Endothelial cell (in vitro differentiated cells): ENCODE data around the gene PLCG2. TPM values are rescaled to one million over a fixed set of nuclear protein-coding genes. Genes with fewer than 3 reads are reported as not detected.

Experiments
- DNase-seq: peaks from one replicate; pipeline ENCODE4 v3.0.0; 2021; ENCODE audit warnings: low spot score
- H3K27ac Mint-ChIP-seq: one replicate; pipeline ENCODE4 v1.8.0; 2021; ENCODE audit warnings: mixed read lengths, inconsistent platforms; ENCODE audit not compliant: unreplicated experiment
- H3K27me3 Mint-ChIP-seq: one replicate; pipeline ENCODE4 v1.8.0; 2021; ENCODE audit warnings: mild to moderate bottlenecking, moderate library complexity, mixed read lengths, inconsistent platforms; ENCODE audit not compliant: unreplicated experiment
- H3K36me3 Mint-ChIP-seq: one replicate; pipeline ENCODE4 v1.8.0; 2021; ENCODE audit warnings: mild to moderate bottlenecking, low read depth, mixed read lengths, inconsistent platforms; ENCODE audit not compliant: unreplicated experiment
- H3K4me1 Mint-ChIP-seq: one replicate; pipeline ENCODE4 v1.8.0; 2021; ENCODE audit warnings: mild to moderate bottlenecking, mixed read lengths, inconsistent platforms; ENCODE audit not compliant: unreplicated experiment
- H3K4me3 Mint-ChIP-seq: one replicate; pipeline ENCODE4 v1.8.0; 2021; ENCODE audit warnings: mild to moderate bottlenecking, mixed read lengths, inconsistent platforms; ENCODE audit not compliant: unreplicated experiment
- H3K9me3 Mint-ChIP-seq: one replicate; pipeline ENCODE4 v1.8.0; 2021; ENCODE audit warnings: mixed read lengths, inconsistent platforms; ENCODE audit not compliant: unreplicated experiment
- CTCF ChIP-seq: fragments of 200-600 bp; sonication (generic); IDR thresholded peaks from one replicate; pipeline ENCODE4 v1.5.0; 2021; ENCODE audit warnings: antibody characterized with exemption; ENCODE audit not compliant: unreplicated experiment
- total RNA-seq: library from RNA; stranded (reverse); fragmentation: NEBNext Ultra II Directional; extraction: Animal tissue kit (Norgen Biotek cat#: 25700); gene quantifications from one replicate; pipeline ENCODE4 v1.2.1, GENCODE V29; 2021; ENCODE audit not compliant: unreplicated experiment

Gene PLCG2
- total RNA-seq, 1 donor from 2014 or later: 103 TPM

GRCh38 chr16:81996664-81997509 lies 217.8 kb downstream of the PLCG2 start:
- Mint-ChIP-seq H3K27ac (no peak overlapping the region), H3K4me3 (no peak overlapping the region), H3K9me3 (no peaks in the 10 kb centered on the region), H3K27me3 (peaks cover 3% of the 10 kb centered on the region), H3K4me1 (no peaks in the 10 kb centered on the region), H3K36me3 (no peaks in the 10 kb centered on the region)
- TF ChIP-seq CTCF: peak; percentile 37
- DNase-seq: no peak

- no peaks in the 10 kb centered on the region for H3K4me1 Mint-ChIP-seq
- H3K27me3 Mint-ChIP-seq: peaks cover 3% of the 10 kb centered on the region
- H3K9me3 Mint-ChIP-seq: no peaks in the 10 kb centered on the region
- no peak for DNase-seq
- no peak for TF ChIP-seq CTCF
- H3K36me3 Mint-ChIP-seq: no peaks in the 10 kb centered on the region
- H3K27ac Mint-ChIP-seq: no peak overlapping the region
- no peak overlapping the region for H3K4me3 Mint-ChIP-seq
Observed at GRCh38 chr16:81997738-81998137, 218.6 kb downstream of the PLCG2 start.

DNA sequence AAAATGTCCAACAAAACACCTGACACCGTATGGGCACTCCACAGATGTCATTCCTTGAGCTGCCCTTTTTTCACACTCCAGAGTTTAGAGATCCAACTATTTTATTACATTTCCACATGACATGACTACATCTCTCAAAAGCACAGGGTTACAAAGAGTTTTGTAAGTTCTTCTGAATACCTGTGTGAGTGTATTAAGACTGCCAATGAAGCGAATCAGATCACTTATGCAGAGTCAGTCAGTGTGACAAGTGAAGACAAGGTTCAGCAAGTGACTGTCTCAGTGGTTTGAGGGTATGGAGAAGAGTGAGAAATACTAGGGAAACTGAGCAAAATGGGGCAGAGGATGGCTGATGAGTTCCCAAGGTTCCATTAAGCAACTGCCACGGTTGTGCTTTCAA lies 223.7 kb downstream of the PLCG2 start:
- H3K4me1 Mint-ChIP-seq: no peaks in the 10 kb centered on the region
- H3K36me3 Mint-ChIP-seq: no peaks in the 10 kb centered on the region
- H3K9me3 Mint-ChIP-seq: no peaks in the 10 kb centered on the region
- DNase-seq: no peak
- H3K27me3 Mint-ChIP-seq: peaks cover 5% of the 10 kb centered on the region
- H3K27ac Mint-ChIP-seq: no peak overlapping the region
- H3K4me3 Mint-ChIP-seq: no peak overlapping the region
- TF ChIP-seq CTCF: no peak

- H3K27me3 Mint-ChIP-seq: peaks cover 5% of the 10 kb centered on the region
- no peak for DNase-seq
- peaks cover 6% of the 10 kb centered on the region for H3K36me3 Mint-ChIP-seq
- no peaks in the 10 kb centered on the region for H3K4me1 Mint-ChIP-seq
- no peak overlapping the region for H3K4me3 Mint-ChIP-seq
- no peak overlapping the region for H3K27ac Mint-ChIP-seq
- peaks cover 5% of the 10 kb centered on the region for H3K9me3 Mint-ChIP-seq
- TF ChIP-seq CTCF: no peak
Observed at GRCh38 chr16:82004601-82005000, 225.5 kb downstream of the PLCG2 start.
